GM19023 (cell line): ENCODE measurements around the gene SLC35E3.
A peak's percentile ranks its signal among the peaks of the same experiment; 100 is the strongest.

Source experiments
- ATAC-seq: cut with Tn5 transposase; IDR thresholded peaks from one replicate; pipeline ENCODE4 v1.9.1; 2021; ENCODE audit warnings: mild to moderate bottlenecking, moderate library complexity; ENCODE audit not compliant: unreplicated experiment

The SLC35E3 gene

DNA sequence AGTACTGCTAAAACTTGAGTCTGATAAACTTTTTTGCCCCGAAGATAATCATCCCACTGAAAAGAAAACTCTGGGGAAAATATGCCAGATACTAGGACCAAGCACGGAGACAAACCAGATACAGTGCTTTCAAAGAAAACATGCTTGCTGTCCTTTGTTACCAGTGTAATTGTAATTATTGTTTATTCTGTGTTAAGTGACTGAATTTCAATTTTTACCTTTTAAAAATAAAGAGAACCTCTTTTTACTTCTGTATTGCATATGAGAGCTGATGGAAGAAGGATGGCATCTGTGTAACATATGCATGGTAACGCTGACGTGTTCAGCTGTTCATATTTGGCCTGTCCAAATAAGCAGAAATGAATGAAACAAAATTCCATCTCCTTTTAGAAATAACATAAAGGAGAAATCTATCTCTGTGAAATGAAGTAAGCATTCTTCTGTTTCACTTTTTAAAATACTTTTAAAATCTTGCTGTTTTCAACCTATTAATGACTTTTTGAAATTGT is 22.5 kb downstream of the SLC35E3 start:
- ATAC-seq: no peak

DNA sequence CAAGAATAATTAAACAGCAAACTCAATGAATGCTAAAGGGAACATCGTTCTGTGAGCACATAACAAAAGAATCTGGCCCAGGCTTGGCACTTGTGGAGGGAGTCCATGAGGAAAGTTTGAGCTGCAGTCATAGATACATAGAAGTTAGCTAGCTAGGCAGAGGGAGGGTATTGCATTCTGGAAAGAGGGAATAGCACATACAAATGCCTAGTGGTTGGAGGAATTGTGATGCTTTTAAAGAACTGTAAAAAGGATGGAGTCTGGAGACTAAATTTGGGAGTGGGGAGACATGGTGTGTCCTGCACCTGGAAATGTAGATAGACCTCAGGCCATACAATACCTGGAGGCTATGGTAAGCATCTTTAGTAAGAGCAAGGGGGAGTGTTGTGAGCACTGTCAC is 24.0 kb downstream of the SLC35E3 start:
- ATAC-seq: no peak

DNA sequence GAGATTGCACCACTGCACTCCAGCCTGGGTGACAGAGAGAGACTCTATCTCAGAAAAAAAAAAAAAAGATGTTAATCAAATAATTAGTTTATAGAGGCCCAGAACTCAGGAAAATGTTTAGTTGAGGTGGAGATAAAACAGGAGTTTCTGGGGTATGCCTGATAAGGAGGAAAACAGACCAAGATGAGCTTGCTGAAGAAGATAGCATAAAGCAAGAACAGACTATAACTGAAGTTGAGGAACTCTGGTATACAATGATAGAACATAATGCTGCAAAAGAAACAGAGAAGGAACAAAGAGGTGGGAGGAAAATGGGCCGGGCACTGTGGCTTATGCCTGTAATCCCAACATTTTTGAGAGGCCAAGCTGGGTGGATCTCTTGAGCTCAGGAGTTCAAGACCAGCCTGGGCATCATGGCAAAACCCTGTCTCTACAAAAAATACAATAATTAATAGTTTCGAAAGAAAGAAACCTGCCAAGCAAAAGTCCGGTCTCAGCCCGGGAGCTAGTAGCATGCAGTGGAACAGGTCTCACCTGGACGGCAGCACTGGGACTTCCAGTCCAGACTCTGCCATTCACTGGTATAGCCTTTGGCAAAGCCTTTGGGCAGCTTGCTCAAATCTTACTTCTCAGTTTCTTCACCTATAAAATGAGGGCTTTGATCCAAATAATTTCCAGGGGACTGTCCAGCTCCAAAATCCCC is 25.4 kb downstream of the SLC35E3 start:
- ATAC-seq: no peak

DNA sequence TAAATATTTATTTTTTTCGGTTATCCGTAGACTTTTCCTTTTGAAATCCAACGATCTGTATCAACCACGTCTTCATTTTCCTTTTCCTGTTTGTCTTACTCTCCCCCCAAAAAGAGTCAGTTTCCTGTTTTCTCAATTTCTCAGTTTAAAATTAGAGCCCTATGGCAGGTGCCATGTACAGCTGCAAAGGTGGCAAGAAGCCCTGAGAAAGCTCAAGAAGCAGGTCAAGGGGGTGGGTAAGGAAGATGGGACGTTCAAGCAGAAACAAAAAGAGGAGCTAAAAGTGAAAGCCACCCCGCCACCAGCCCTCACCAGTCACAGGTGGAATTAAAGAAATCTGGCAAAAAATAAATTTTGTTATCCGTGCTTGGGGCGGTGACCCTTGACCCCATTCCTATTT is 26.7 kb downstream of the SLC35E3 start:
- no peak for ATAC-seq

DNA sequence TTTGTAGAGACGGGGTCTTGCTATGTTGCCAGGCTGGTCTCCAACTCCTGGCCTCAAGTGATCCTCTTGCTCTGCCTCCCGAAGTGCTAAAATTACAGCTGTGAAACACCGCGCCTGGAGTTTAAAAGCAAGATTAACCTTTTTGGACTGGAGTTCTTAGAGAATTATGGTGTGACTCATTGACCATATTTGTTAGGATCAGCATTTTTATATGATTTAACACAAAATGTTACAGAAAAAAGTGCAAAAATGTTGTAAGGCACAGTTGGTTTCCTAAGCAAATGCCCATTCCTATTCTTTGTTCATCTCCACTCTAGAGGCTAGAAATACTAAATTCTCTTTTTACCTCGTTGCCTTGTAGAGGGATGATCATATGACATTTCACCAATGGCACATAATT is 27.6 kb downstream of the SLC35E3 start:
- ATAC-seq: no peak

DNA sequence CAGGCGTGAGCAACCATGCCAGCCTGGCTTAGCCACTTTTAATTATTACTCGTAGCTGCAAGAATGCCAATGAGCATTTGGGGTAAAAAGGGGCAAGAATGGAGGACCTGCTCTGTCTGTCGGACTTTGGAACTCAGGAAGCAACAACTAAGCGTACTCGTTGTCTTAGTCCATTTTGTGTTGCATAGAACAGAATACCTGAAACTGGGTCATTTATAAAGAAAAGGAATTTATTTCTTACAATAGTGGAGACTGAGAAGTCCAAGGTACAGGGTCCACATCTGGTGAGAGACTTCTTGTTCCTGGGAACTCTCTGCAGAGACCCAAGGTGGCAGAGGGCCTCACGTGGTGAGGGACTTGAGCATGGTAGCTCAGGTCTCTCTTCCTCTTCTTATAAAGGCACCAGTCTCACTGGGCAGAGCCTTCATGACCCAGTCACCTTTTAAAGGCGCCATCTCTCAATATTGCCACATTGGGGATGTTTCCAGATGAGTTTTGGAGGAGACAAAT is 29.2 kb downstream of the SLC35E3 start:
- ATAC-seq: no peak

DNA sequence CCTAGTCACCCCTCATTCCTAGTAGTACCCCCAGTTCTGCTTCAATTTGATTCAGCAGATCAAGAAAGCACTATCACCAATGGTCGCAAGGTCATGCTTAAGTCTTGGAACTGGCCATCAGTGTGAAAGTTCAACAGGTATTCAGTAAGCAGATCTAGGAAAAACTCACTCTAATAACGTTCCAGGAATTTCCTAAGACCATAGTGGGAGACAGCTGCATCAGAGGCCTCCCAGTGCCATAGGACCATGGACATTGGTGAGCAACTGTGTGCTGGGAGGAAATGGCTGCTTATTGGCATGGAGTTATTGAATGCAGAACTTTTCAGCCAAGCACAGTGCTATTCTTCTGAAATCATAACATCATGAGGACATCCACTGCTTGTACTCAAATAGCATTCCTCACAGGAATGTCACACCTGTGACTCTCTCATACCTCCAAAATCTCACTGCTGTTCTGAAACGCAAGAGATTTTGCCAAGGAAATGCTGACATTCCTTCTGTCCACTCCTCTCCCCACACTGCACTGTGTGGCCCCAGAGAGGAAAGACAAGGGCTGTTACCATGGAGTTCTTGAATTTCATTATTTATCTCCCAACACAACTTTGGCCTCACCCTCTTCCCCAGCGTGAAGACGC is 31.1 kb downstream of the SLC35E3 start:
- ATAC-seq: no peak

DNA sequence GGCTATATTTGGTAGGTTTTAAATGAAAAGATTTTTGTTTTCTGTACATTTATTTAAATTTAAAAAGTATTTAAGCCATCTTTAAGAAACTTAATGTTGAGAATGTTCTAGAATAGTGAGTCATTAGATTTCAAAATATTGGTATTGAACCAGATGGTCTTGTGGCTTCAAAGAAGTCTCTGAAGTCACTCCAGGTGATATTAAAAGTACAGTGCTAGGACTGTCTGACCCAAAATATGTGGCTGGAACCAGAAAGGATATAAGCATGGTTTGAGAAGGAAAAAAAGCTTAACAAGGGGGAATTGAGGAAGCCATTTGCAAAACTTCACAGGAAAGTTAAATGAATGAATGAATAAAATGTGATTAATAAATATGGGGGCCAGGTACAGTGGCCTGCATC is 33.3 kb downstream of the SLC35E3 start:
- no peak for ATAC-seq

DNA sequence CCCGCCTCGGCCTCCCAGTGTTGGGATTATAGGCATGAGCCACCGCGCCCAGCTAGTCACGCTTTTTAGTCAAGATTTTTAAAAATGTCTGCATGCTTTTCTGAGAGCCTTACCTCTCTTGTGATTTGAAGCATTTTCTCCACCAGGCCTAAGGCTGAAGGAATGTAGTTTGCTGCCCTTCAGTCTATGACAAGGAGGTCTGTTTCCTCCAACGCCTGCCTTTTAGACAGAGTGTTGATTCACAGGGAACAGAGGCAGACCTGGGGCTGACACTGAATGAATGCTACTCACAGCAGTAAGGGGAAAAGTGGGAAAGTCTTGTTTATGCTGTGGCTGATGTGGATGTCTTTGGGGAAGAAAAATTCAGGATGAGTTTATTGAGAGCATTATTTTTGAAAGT is 34.8 kb downstream of the SLC35E3 start:
- no peak for ATAC-seq

DNA sequence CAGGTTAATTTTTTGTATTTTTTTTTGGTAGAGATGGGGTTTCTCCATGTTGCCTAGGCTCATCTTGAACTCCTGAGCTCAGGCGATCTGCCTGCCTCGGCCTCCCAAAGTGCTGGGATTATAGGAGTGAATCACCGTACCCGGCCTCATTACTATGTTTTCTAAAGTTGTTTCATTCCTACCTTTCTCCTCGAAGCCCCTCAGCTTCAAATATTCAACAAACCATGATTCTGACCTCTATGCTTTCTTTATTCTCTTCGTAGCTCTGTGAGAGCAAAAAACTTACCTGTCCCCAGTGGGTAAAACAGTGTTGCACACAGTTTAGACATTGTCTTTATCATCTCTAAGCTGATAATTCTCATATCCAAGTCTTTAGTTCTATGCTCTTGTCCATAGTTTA is 35.8 kb downstream of the SLC35E3 start:
- no peak for ATAC-seq

DNA sequence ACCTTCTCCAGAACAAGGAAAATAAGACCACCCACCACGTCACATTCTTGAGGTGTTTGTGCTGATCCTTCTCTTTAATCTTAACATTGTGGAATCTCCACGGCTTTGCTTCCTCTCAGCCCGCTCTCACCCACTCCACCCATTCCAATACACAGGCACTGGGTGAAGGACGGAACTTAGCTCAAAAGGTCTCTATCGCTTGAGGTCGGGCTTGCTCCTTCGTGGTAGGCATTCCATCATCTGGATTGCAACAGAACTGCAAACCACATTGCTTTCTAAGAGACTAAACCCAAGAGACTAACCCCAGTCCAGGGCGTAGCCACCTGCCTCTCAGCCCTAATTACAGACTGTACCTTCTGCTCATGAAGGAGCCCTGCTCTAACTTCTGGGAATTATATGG is 38.0 kb downstream of the SLC35E3 start:
- ATAC-seq: no peak

DNA sequence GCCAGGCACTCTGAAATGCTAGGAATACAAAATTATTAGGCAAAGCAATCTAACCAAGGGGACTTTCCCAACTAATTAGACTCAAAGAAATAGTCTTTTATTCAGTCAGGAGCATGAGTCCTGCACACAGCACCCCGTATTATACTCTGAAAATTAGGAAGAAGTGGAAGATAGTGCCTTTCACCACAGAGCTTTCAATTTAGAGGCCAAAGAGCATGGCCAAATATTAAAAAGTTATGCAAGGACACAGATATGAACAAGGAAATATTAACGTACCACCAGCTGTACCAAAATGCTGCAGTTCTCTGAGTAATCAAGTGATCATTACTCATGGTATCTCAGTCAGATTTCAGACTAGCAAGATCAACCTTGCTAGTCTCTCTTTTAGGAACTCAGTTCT is 39.4 kb downstream of the SLC35E3 start:
- ATAC-seq: no peak

DNA sequence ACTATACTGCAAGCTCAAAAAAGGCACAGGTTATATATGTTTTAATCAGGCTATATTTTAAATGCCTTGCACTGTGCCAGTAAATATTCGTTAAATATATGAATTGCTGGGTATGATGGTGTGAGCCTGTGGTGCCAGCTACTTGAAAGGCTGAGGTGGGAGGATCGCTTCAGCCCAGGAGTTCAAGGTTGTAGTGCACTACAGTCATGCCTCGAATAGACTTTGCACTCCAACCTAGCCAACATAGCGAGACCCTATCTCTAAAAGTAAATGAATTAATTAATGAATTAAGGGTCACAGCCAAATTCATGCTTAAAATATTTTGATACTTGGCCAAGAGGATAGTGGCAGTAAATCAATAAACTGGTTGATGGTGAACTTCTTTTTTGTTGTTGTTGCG is 39.8 kb downstream of the SLC35E3 start:
- no peak for ATAC-seq

DNA sequence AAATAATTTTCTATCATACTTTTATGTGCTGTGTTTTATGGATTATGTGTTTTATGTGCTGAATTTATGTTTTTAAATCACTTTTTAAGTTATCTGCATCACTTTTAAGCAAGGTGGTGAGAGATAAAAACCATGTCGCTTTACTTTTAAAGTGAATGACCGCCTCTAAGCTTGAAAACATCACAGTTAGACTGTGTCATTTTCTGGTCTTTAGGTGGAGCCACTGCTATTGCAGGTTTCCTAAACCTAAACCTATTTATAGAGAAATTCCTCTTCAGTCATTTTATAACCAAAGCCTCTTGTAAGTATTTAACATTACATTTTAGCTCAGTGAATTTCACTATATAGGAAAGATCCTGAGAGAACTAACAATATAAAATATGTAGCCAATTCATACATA is 41.0 kb downstream of the SLC35E3 start:
- no peak for ATAC-seq

DNA sequence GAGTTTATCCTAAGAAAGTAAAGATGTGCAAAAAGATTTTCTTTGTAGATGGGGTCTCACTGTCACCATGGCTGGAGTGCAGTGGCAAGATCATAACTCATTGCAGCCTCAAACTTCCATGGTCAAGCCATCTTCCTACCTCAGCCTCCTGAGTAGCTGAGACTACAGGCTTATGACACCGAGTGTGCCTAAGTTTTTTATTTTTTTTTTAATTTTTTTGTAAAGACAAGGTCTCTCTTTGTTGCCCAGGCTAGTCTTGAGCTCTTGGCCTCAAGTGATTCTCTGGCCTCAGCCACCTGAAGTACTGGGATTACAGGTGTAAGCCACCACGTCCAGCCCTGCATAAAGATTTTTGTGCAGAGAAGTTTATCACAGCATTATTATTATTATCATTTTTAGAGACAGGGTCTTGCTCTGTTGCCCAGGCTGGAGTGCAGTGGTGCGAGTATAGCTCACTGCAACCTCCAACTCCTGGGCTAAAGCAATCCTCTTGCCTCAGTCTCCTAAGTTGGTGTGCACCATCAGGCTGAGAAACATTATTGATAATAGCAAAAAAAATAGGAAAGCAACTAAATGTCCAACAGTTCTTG is 42.7 kb downstream of the SLC35E3 start:
- ATAC-seq: no peak

DNA sequence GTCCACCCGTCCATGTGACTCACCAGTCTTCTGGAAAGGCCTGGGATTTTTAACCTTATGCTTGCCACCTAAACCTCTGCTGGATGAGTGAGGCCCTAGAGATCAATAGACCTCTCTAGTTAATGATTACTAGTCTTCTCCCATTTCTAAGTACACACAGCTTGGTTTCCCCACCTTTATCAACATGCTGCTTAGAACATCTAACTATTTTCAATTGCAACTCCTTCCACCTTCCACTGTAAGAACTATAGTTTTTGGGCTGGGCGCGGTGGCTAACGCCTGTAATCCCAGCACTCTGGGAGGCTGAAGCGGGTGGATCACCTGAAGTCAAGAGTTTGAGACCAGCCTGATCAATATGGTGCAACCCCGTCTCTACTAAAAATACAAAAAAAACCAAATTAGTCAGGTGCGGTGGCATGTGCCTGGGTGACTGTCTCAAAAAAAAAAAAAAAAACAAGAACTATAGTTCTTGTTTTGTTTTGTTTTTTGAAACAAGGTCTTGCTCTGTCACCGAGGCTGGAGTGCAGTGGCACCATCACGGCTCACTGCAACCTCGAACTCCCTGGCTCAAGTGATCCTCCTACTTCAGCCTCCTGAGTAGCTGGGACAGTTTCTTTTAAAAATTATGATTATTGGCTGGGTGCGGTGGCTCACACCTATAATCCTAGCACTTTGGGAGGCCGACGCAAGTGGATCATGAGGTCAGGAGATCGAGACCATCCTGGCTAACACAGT is 43.3 kb downstream of the SLC35E3 start:
- ATAC-seq: no peak

DNA sequence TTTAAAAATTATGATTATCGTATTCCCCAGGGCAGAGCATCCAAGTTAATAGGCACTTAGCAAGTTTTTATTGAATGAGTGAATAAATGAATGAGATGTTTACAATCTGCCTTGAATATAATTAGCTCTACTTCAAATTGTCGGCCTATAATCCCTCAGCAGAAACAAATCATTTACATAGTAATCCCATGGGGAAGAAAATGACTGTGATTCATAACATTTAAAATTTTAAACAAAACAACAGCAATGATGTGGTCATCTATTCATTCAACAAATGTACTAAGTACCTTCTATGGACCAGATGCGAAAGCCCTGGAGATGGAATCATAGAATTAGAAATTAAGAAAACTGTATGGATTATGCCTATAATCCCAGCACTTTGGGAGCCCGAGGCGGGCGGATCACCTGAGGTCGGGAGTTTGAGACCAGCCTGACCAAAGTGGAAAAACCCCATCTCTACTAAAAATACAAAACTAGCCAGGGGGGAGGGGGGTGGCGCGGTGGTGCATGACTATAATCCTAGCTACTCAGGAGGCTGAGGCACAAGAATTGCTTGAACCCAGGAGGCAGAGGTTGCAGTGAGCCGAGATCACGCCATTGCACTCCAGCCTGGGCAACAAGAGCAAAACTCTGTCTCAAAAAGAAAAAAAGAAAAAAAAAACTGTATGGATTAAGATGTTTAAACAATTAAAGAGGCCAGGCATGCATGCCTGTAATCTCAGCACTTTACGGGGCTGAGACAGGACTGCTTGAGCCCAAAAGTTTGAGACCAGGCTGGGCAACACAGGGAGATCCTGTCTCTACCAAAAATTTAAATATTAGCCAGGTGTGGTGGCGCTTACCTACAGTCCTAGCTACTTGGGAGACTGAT is 44.3 kb downstream of the SLC35E3 start:
- no peak for ATAC-seq

DNA sequence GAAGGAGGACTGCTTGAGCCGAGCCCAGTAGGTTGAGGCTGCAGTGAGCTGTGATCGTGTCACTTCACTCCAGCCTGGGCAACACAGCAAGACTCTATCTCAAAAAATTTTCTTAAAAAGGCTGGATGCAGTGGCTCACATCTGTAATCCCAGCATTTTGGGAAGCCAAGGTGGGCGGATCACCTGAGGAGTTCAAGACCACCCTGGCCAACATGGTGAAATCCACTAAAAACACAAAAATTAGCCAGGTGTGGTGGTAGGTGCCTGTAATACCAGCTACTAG is 44.9 kb downstream of the SLC35E3 start:
- no peak for ATAC-seq

DNA sequence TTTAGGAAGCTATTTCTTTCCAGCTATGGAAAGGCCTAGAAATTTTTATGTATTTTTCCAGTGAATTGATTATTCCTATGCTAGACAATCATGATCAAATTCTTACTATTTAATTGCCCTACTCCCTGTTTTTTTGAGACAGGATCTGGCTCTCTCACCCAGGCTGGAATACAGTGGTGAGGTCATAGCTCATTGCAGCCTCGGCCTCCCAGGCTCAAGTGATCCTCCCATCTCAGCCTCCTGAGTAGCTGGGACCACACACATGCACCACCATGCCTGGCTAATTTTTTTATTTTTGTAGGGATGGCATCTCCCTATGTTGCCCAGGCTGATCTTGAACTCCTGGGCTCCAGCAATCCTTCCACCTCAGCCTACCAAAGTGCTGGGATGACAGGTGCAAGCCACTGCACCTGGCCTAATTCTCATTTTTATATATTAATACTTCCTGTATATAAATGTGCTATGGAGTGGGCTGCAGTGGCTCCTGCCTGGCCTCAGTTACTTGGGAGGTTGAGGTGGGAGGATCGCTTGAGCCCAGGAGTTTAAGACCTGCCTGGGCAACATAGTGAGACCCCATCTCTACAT is 46.0 kb downstream of the SLC35E3 start:
- no peak for ATAC-seq

DNA sequence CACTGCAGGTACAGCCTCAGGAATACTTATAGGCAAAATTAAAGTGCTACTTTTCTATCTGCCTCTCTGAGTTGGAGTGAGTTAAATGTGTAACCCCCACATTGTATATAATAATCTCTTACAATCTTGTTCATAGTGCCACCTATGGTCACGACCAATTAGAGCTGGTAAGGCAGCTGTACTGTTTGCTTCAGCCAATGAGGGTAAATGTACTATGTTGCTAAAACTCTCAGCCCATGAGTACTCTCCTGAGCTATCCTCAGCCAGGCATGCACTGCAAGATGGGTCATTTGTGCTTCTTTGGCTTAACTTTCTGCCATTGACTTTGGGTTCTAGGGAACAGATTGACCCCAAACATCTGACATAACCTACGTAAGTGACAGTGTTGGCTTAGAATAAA is 47.0 kb downstream of the SLC35E3 start:
- ATAC-seq: peak; percentile 87
